ENCODE results near the gene FYN. TPM values are rescaled to one million over a fixed set of nuclear protein-coding genes. Genes with fewer than 3 reads are reported as not detected.

The FYN gene
- total RNA-seq, 1 experiment from 2014 or later = 18.5 TPM

- no TSS peak for BruUV-seq (replicated peaks)
- ChIA-PET RAD21 (ENCODE audit: low non-redundant PET in 1 of 2, low total read pairs in 2 of 2, uncharacterized antibody in 2 of 2, unreplicated experiment in 2 of 2) (no interaction called here), CTCF (no interaction called here), POLR2A (no interaction called here)
- no peak for DNase-seq (ENCODE audit: low read depth, low spot score)
- no peaks in the 10 kb centered on the region for H3K36me3 ChIP-seq (ENCODE audit: control insufficient read depth in 1 of 2, insufficient read depth in 2 of 2, low read length in 2 of 2)
- H3K9ac ChIP-seq (ENCODE audit: low read length) = no peak overlapping the region
- H3K27ac ChIP-seq (ENCODE audit: low read depth, low read length) = no peak overlapping the region
- H2AFZ ChIP-seq (ENCODE audit: low read depth, low read length, poor library complexity, severe bottlenecking) = no peak overlapping the region
- no peaks in the 10 kb centered on the region for H4K20me1 ChIP-seq (ENCODE audit: insufficient read depth)
- TF ChIP-seq RAD21 (IDR thresholded peaks at IDR 0.05; ENCODE audit: low read depth) (no peak), JUND (IDR thresholded peaks at IDR 0.05) (no peak), EZH2phosphoT487 (IDR thresholded peaks at IDR 0.05; ENCODE audit: borderline replicate concordance) (no peak), TCF7L2 (IDR thresholded peaks at IDR 0.05; ENCODE audit: borderline replicate concordance, extremely low read depth, insufficient read depth, insufficient read length) (no peak)
- H3K79me2 ChIP-seq (ENCODE audit: insufficient read depth, low read length) = no peaks in the 10 kb centered on the region
- H3K4me3 ChIP-seq (replicated peaks in 1 of 2; ENCODE audit: low read depth in 1 of 2, low read length in 2 of 2) = no peak overlapping the region
- H3K9me3 ChIP-seq (ENCODE audit: control insufficient read depth in 1 of 2, insufficient read depth in 1 of 2, low read depth in 1 of 2, low read length in 2 of 2) = no peaks in the 10 kb centered on the region
- H3K4me1 ChIP-seq (ENCODE audit: control insufficient read depth in 1 of 2, insufficient read depth in 2 of 2, low read length in 2 of 2) = no peaks in the 10 kb centered on the region
- ATAC-seq = no peak
- H3K9me2 ChIP-seq (ENCODE audit: insufficient read depth) = no peaks in the 10 kb centered on the region
- no peaks in the 10 kb centered on the region for H3K27me3 ChIP-seq (ENCODE audit: insufficient read depth, low read length)
- intact Hi-C loops (cut with micrococcal nuclease) = loop anchor here (1.0 kb wide), 1 partner anchor 20 kb away; no protein-coding TSS in a partner anchor
- H3K4me2 ChIP-seq (ENCODE audit: low read length) = no peak overlapping the region
These were observed 10.5 kb downstream of the FYN start for GRCh38 chr6:111862741-111863140.

DNA sequence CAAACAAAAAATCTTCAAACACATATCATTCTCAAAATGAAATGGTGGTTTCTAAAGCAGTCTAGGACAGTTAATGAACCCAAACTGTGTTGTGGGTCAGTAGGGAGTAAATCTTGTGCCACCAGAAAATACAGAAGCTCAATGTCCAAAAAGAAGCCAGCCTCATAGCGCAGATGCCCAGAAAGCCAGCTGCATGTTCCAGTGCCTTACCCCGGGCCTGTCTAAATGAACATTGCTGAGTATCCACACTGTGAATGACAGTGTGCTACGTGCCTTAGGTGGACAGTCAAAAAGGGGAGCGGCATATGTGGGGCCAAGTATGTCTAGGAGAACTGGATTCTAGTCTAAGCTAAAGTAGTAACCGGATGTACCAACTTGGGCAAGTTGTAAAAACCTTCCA is 10.9 kb downstream of the FYN start:
- RAD21 ChIA-PET (ENCODE audit: low non-redundant PET in 1 of 2, low total read pairs in 2 of 2, uncharacterized antibody in 2 of 2, unreplicated experiment in 2 of 2) = no interaction called here
- CTCF ChIA-PET = no interaction called here
- Histone ChIP-seq H2AFZ (ENCODE audit: low read depth, low read length, poor library complexity, severe bottlenecking) (no peak overlapping the region), H3K36me3 (ENCODE audit: control insufficient read depth in 1 of 2, insufficient read depth in 2 of 2, low read length in 2 of 2) (no peaks in the 10 kb centered on the region), H3K4me3 (replicated peaks in 1 of 2; ENCODE audit: low read depth in 1 of 2, low read length in 2 of 2) (no peak overlapping the region), H3K79me2 (ENCODE audit: insufficient read depth, low read length) (no peaks in the 10 kb centered on the region), H3K9ac (ENCODE audit: low read length) (no peak overlapping the region), H3K4me2 (ENCODE audit: low read length) (no peak overlapping the region), H4K20me1 (ENCODE audit: insufficient read depth) (no peaks in the 10 kb centered on the region), H3K9me2 (ENCODE audit: insufficient read depth) (no peaks in the 10 kb centered on the region), H3K9me3 (ENCODE audit: control insufficient read depth in 1 of 2, insufficient read depth in 1 of 2, low read depth in 1 of 2, low read length in 2 of 2) (no peaks in the 10 kb centered on the region), H3K4me1 (ENCODE audit: control insufficient read depth in 1 of 2, insufficient read depth in 2 of 2, low read length in 2 of 2) (no peaks in the 10 kb centered on the region), H3K27ac (ENCODE audit: low read depth, low read length) (no peak overlapping the region), H3K27me3 (ENCODE audit: insufficient read depth, low read length) (no peaks in the 10 kb centered on the region)
- intact Hi-C loops (cut with micrococcal nuclease) = no loop called here
- ATAC-seq (no peak), DNase-seq (ENCODE audit: low read depth, low spot score) (no peak)
- POLR2A ChIA-PET = no interaction called here
- BruUV-seq (replicated peaks) = no TSS peak
- TF ChIP-seq JUND (IDR thresholded peaks at IDR 0.05) (no peak), EZH2 (IDR thresholded peaks at IDR 0.05) (no peak), CEBPB (IDR thresholded peaks at IDR 0.05; ENCODE audit: low read depth) (no peak), YY1 (IDR thresholded peaks at IDR 0.05; ENCODE audit: extremely low read depth, insufficient replicate concordance, low read depth, low read length) (no peak), SRF (IDR thresholded peaks at IDR 0.05; ENCODE audit: low read depth) (no peak), REST (IDR thresholded peaks at IDR 0.05; ENCODE audit: low read depth) (no peak), RAD21 (IDR thresholded peaks at IDR 0.05; ENCODE audit: low read depth) (no peak), EGR1 (IDR thresholded peaks at IDR 0.05; ENCODE audit: low read depth) (no peak), ZFX (IDR thresholded peaks at IDR 0.05) (no peak), POLR2A (IDR thresholded peaks at IDR 0.05; ENCODE audit: borderline replicate concordance, extremely low read depth, insufficient read depth, insufficient read length) (no peak), CBX3 (IDR thresholded peaks at IDR 0.05; ENCODE audit: low read depth) (no peak), FOSL1 (IDR thresholded peaks at IDR 0.05; ENCODE audit: low read depth) (no peak), ELF1 (IDR thresholded peaks at IDR 0.05; ENCODE audit: borderline replicate concordance, low read depth) (no peak), SIN3A (IDR thresholded peaks at IDR 0.05; ENCODE audit: low read depth) (no peak)
- TF ChIP-seq, protein P1, sequence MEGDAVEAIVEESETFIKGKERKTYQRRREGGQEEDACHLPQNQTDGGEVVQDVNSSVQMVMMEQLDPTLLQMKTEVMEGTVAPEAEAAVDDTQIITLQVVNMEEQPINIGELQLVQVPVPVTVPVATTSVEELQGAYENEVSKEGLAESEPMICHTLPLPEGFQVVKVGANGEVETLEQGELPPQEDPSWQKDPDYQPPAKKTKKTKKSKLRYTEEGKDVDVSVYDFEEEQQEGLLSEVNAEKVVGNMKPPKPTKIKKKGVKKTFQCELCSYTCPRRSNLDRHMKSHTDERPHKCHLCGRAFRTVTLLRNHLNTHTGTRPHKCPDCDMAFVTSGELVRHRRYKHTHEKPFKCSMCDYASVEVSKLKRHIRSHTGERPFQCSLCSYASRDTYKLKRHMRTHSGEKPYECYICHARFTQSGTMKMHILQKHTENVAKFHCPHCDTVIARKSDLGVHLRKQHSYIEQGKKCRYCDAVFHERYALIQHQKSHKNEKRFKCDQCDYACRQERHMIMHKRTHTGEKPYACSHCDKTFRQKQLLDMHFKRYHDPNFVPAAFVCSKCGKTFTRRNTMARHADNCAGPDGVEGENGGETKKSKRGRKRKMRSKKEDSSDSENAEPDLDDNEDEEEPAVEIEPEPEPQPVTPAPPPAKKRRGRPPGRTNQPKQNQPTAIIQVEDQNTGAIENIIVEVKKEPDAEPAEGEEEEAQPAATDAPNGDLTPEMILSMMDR (IDR thresholded peaks at IDR 0.05 in 2 of 3, conservative IDR thresholded peaks at IDR 0.05 in 1 of 3; ENCODE audit: borderline replicate concordance in 1 of 3, insufficient read depth in 1 of 3, low read depth in 2 of 3, low read length in 2 of 3) = no peak
